LNCAP (cell line): ENCODE data around the gene TDRD15.

Source experiments
- CTCF ChIP-seq: fragments of 450-650 bp; IDR thresholded peaks from 2 replicates; pipeline ENCODE4 v1.5.1; 2017; ENCODE audit warnings: mild to moderate bottlenecking

Gene TDRD15

GRCh38 chr2:21096458-21096857, 27.3 kb upstream of the TDRD15 start:
- no peak for TF ChIP-seq CTCF

GRCh38 chr2:21097331-21097730, 26.4 kb upstream of the TDRD15 start:
- TF ChIP-seq CTCF, result no peak

GRCh38 chr2:21098294-21098693, 25.5 kb upstream of the TDRD15 start:
- no peak for TF ChIP-seq CTCF

- no peak for TF ChIP-seq CTCF
Observed at GRCh38 chr2:21099281-21099907, 24.4 kb upstream of the TDRD15 start.

- TF ChIP-seq CTCF, result no peak
Observed at GRCh38 chr2:21102356-21102755, 21.4 kb upstream of the TDRD15 start.

GRCh38 chr2:21103274-21103891, 20.4 kb upstream of the TDRD15 start:
- TF ChIP-seq CTCF, result peak; percentile 24; the same call in 1 of the 2 replicates

GRCh38 chr2:21104030-21104660, 19.6 kb upstream of the TDRD15 start:
- no peak for TF ChIP-seq CTCF
